ENCODE results near the gene FAM151B. TPM values are rescaled to one million over a fixed set of nuclear protein-coding genes. Genes with fewer than 3 reads are reported as not detected.

Gene FAM151B
- total and polyA plus RNA-seq, 2 donors (not counting 1 experiment from before 2014, with no cell fraction given), result 1.1 TPM; not detected in 1

DNA sequence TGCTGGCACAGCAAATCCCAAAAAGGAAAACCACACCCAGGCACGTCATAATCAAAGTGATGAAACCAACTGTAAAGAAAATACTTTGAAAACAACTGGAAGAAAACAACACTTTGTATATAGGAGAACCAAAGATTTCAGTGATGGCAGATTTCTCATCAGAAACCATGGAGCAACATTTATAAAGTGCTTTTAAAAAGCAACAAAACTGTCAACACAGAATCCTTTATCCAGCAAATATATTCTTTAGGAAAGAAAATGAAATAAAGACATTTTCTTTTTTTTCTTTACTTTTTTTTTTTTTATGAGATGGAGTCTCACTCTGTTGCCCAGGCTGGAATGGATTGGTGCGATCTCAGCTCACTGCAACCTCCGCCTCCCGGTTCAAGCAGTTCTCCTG is 5.3 kb upstream of the FAM151B start:
- 100% methylated on average over 3 of the region's 4 CpGs for WGBS (ENCODE audit: insufficient coverage)
- peaks cover 9% of the 10 kb centered on the region for H3K4me1 Mint-ChIP-seq
- H3K27me3 Mint-ChIP-seq, result peaks cover 22% of the 10 kb centered on the region
- DNase-seq, result no peak
- Histone ChIP-seq H3K4me3 (ENCODE audit: control extremely low read depth in 1 of 5, extremely low read depth in 1 of 5, insufficient read depth in 1 of 5, low read depth in 2 of 5, low read length in 4 of 5) (no peak overlapping the region), H3K9ac (ENCODE audit: low read length) (no peak overlapping the region), H3K27ac (ENCODE audit: low read length in 2 of 2) (no peak overlapping the region), H3K9me3 (ENCODE audit: control extremely low read depth in 1 of 3, control insufficient read depth in 2 of 3, insufficient read depth in 1 of 3, low read length in 2 of 3) (peaks cover 3 to 30% (median 16%) of the 10 kb centered on the region in 3 donors), H3K79me2 (ENCODE audit: control insufficient read depth, insufficient read depth, low read length) (no peaks in the 10 kb centered on the region), H2AFZ (ENCODE audit: insufficient read depth, low read depth, low read length, poor library complexity, severe bottlenecking) (no peak overlapping the region), H3K27me3 (replicated peaks in 1 of 4; ENCODE audit: control extremely low read depth in 1 of 4, control insufficient read depth in 3 of 4, insufficient read depth in 4 of 4, low read length in 3 of 4) (peaks cover 0 to 7% (median 4%) of the 10 kb centered on the region in 4 experiments), H3K4me2 (replicated peaks; ENCODE audit: low read depth, low read length, poor library complexity, severe bottlenecking) (no peak overlapping the region), H3K36me3 (replicated peaks in 1 of 2; ENCODE audit: control extremely low read depth in 1 of 2, control insufficient read depth in 1 of 2, extremely low read depth in 1 of 2, insufficient read depth in 2 of 2, low read length in 1 of 2) (no peaks in the 10 kb centered on the region), H4K20me1 (ENCODE audit: control insufficient read depth, insufficient read depth, low read length, poor library complexity, severe bottlenecking) (no peaks in the 10 kb centered on the region), H3K4me1 (ENCODE audit: control insufficient read depth in 2 of 2, insufficient read depth in 2 of 2, low read length in 2 of 2) (peaks cover 3 to 4% of the 10 kb centered on the region in 2 donors)
- H3K27ac Mint-ChIP-seq, result no peak overlapping the region
- H3K9me3 Mint-ChIP-seq (ENCODE audit: insufficient read depth), result peaks cover 17% of the 10 kb centered on the region
- no peak for ATAC-seq (ENCODE audit: low read depth)
- ChIA-PET CTCF (interaction anchor here (2.1 kb wide), 1 partner anchor 190 kb away, joined by 7 read pairs; no protein-coding TSS in a partner anchor), POLR2A (no interaction called here)
- no peak for TF ChIP-seq EZH2 (IDR thresholded peaks at IDR 0.05; ENCODE audit: borderline replicate concordance, insufficient read depth, low read depth, low read length, poor library complexity, severe bottlenecking)
- TF ChIP-seq, protein P1, sequence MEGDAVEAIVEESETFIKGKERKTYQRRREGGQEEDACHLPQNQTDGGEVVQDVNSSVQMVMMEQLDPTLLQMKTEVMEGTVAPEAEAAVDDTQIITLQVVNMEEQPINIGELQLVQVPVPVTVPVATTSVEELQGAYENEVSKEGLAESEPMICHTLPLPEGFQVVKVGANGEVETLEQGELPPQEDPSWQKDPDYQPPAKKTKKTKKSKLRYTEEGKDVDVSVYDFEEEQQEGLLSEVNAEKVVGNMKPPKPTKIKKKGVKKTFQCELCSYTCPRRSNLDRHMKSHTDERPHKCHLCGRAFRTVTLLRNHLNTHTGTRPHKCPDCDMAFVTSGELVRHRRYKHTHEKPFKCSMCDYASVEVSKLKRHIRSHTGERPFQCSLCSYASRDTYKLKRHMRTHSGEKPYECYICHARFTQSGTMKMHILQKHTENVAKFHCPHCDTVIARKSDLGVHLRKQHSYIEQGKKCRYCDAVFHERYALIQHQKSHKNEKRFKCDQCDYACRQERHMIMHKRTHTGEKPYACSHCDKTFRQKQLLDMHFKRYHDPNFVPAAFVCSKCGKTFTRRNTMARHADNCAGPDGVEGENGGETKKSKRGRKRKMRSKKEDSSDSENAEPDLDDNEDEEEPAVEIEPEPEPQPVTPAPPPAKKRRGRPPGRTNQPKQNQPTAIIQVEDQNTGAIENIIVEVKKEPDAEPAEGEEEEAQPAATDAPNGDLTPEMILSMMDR (IDR thresholded peaks at IDR 0.05), result no peak
- H3K4me3 Mint-ChIP-seq, result no peak overlapping the region
- intact Hi-C loops (cut with micrococcal nuclease), result loop anchor here (5.0 kb wide), 1 partner anchor 190 kb away; no protein-coding TSS in a partner anchor

- H3K27ac ChIP-seq (ENCODE audit: low read length in 2 of 2), result no peak overlapping the region
- H3K27me3 Mint-ChIP-seq, result peaks cover 22% of the 10 kb centered on the region
- intact Hi-C loops (cut with micrococcal nuclease), result loop anchor here (5.0 kb wide), 1 partner anchor 189 kb away; no protein-coding TSS in a partner anchor
- ChIA-PET POLR2A (no interaction called here), CTCF (interaction anchor here (0.7 kb wide), 1 partner anchor 1174 kb away, joined by 3 read pairs; no protein-coding TSS in a partner anchor)
- no peaks in the 10 kb centered on the region for H3K79me2 ChIP-seq (ENCODE audit: control insufficient read depth, insufficient read depth, low read length)
- H3K4me1 Mint-ChIP-seq, result peaks cover 16% of the 10 kb centered on the region
- no peak overlapping the region for H3K27ac Mint-ChIP-seq
- peaks cover 8 to 12% of the 10 kb centered on the region in 2 donors for H3K4me1 ChIP-seq (ENCODE audit: control insufficient read depth in 2 of 2, insufficient read depth in 2 of 2, low read length in 2 of 2)
- no peak overlapping the region for H3K4me3 Mint-ChIP-seq
- TF ChIP-seq EZH2 (IDR thresholded peaks at IDR 0.05; ENCODE audit: borderline replicate concordance, insufficient read depth, low read depth, low read length, poor library complexity, severe bottlenecking), result no peak
- TF ChIP-seq, protein P1 (IDR thresholded peaks at IDR 0.05), result no peak
- H3K36me3 ChIP-seq (replicated peaks in 1 of 2; ENCODE audit: control extremely low read depth in 1 of 2, control insufficient read depth in 1 of 2, extremely low read depth in 1 of 2, insufficient read depth in 2 of 2, low read length in 1 of 2), result no peaks in the 10 kb centered on the region
- H3K9me3 ChIP-seq (ENCODE audit: control extremely low read depth in 1 of 3, control insufficient read depth in 2 of 3, insufficient read depth in 1 of 3, low read length in 2 of 3), result peaks cover 3 to 39% (median 16%) of the 10 kb centered on the region in 3 donors
- H4K20me1 ChIP-seq (ENCODE audit: control insufficient read depth, insufficient read depth, low read length, poor library complexity, severe bottlenecking), result no peaks in the 10 kb centered on the region
- no peak overlapping the region for H3K4me3 ChIP-seq (ENCODE audit: control extremely low read depth in 1 of 5, extremely low read depth in 1 of 5, insufficient read depth in 1 of 5, low read depth in 2 of 5, low read length in 4 of 5)
- peaks cover 17% of the 10 kb centered on the region for H3K9me3 Mint-ChIP-seq (ENCODE audit: insufficient read depth)
- DNase-seq (no peak), ATAC-seq (ENCODE audit: low read depth) (no peak)
- WGBS (ENCODE audit: insufficient coverage), result no CpG with 5 or more reads among the region's 3 CpGs
- H3K9ac ChIP-seq (ENCODE audit: low read length), result no peak overlapping the region
- peaks cover 0 to 16% (median 6%) of the 10 kb centered on the region in 4 experiments for H3K27me3 ChIP-seq (replicated peaks in 1 of 4; ENCODE audit: control extremely low read depth in 1 of 4, control insufficient read depth in 3 of 4, insufficient read depth in 4 of 4, low read length in 3 of 4)
- H2AFZ ChIP-seq (ENCODE audit: insufficient read depth, low read depth, low read length, poor library complexity, severe bottlenecking), result no peak overlapping the region
- H3K4me2 ChIP-seq (replicated peaks; ENCODE audit: low read depth, low read length, poor library complexity, severe bottlenecking), result no peak overlapping the region
These were observed 4.2 kb upstream of the FAM151B start for GRCh38 chr5:80483636-80484232.
